GM23338 (cell line): ENCODE measurements around the gene GPR152.
"Not testable (repeated sequence)": the region's sequence is repeated elsewhere in the genome, so short reads cannot be mapped to it uniquely, and the experiment has no call there.

Experiments used
- CTCF ChIP-seq, 2 experiments: fragments of 200-600 bp in 1 of 2; sonication (generic) in 1 of 2; conservative IDR thresholded peaks; 2 replicates each; pipeline versions ENCODE4 v1.5.1 to v1.6.1; 2016 to 2017; ENCODE audit warnings: antibody characterized with exemption in 2 of 2, low read depth in 2 of 2, mild to moderate bottlenecking in 2 of 2, moderate library complexity in 1 of 2
- EZH2 ChIP-seq: fragments of 200-600 bp; sonication (generic); IDR thresholded peaks from one replicate; pipeline ENCODE4 v1.8.0; 2017; ENCODE audit warnings: antibody characterized with exemption, mild to moderate bottlenecking, low read depth; ENCODE audit not compliant: unreplicated experiment
- EZH2phosphoT487 ChIP-seq: fragments of 200-600 bp; sonication (generic); IDR thresholded peaks from one replicate; pipeline ENCODE4 v1.8.1; 2018; ENCODE audit warnings: antibody characterized with exemption; ENCODE audit not compliant: unreplicated experiment
- JUNB ChIP-seq: IDR thresholded peaks from one replicate; pipeline ENCODE4 v1.6.1; 2016; ENCODE audit warnings: antibody characterized with exemption; ENCODE audit not compliant: unreplicated experiment
- POLR2AphosphoS5 ChIP-seq: IDR thresholded peaks from 2 replicates; pipeline ENCODE4 v1.6.1; 2016; ENCODE audit warnings: antibody characterized with exemption, low read depth

- not testable (repeated sequence) for TF ChIP-seq JUNB; EZH2; CTCF (conservative IDR thresholded peaks at IDR 0.05; ENCODE audit: low read depth in 2 of 2); EZH2phosphoT487; POLR2AphosphoS5
These were observed 13.0 kb upstream of the GPR152 start for GRCh38 chr11:67465530-67465929.
